Mesothelial cell of epicardium (in vitro differentiated cells): ENCODE results near the gene FGR. TPM values are rescaled to one million over a fixed set of nuclear protein-coding genes. Genes with fewer than 3 reads are reported as not detected.

ENCODE experiments used
- DNase-seq, 2 experiments: peaks; one replicate each; pipeline ENCODE4 v3.0.0; 2021; ENCODE audit warnings: low spot score in 2 of 2; ENCODE audit not compliant: unreplicated experiment in 2 of 2
- H3K27ac Mint-ChIP-seq: 2 replicates; pipeline ENCODE4 v1.8.0; 2021; ENCODE audit warnings: mixed read lengths
- H3K27me3 Mint-ChIP-seq: 2 replicates; pipeline ENCODE4 v1.8.0; 2021; ENCODE audit warnings: low read depth, mixed read lengths
- H3K36me3 Mint-ChIP-seq: 2 replicates; pipeline ENCODE4 v1.8.0; 2021; ENCODE audit warnings: mixed read lengths
- H3K4me1 Mint-ChIP-seq: 2 replicates; pipeline ENCODE4 v1.8.0; 2021; ENCODE audit warnings: mixed read lengths
- H3K4me3 Mint-ChIP-seq: 2 replicates; pipeline ENCODE4 v1.8.0; 2021; ENCODE audit warnings: mild to moderate bottlenecking, moderate library complexity, mixed read lengths
- H3K9me3 Mint-ChIP-seq: 2 replicates; pipeline ENCODE4 v1.8.0; 2021; ENCODE audit warnings: mixed read lengths
- total RNA-seq: library from RNA; stranded (reverse); gene quantifications from 3 replicates; pipeline ENCODE4 v1.2.1, GENCODE V29; 2021
- TF ChIP-seq, protein P1 (sequence below): fragments of 200-600 bp; sonication (generic); IDR thresholded peaks from one replicate; pipeline ENCODE4 v1.5.0; 2021; ENCODE audit warnings: antibody characterized with exemption; ENCODE audit not compliant: unreplicated experiment

FGR gene
- total RNA-seq, 1 donor from 2014 or later, result 0.11 TPM

DNA sequence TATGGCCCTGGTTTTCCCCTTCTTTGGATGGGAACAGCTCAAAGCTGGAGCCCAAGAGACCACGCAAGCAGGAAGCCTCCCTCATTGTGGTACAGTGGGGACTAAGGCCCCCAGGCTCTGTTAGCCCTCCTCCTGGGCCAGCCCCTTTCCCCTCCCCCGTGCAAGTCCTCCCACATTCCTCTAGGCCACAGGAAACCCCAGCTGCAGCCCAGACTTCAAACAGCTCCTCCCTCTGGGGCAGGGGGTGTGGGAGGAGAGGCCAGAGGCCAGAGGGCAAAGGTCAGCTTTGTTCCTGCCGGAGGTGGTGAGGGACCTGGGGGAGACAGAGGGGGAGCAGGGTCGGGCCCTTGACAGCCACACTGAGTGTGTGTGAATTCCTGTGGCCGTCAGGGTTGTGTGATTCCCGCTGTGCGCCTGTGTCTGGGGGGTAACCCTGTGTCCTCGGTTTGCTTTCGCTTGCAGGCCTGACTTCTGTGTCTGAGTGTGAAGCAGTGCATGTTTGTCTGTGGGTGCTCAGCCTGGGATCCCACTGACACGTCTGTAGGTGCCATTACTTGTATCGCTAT, 27.7 kb downstream of the FGR start:
- H3K27me3 Mint-ChIP-seq, result no peaks in the 10 kb centered on the region

DNA sequence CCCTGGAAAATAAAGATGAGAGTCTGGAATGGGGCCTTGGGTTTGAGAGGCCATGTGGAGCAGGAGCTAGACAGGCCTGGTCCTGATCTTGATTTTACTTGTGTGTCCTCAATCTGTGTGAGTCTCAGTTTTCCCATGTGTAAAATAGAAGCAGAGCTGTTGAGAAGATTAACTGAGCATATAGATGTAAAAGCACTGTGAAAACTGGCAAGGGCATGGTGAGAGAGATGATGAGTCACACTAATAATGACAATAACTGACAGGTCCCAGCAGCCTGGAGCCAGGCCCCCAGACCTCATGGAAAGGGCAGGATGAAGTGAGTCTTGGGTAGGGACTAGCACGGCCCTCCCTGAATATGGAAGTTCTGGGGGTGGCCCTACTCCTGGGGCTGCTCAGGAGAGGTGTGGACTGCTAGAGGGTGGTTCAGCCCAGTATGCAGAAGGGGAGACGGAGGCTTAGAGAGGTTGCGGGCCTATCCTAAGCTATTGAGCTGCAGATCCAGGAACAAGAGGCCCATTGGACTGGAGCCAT, 28.2 kb downstream of the FGR start:
- DNase-seq, result no peak
- TF ChIP-seq, protein P1, sequence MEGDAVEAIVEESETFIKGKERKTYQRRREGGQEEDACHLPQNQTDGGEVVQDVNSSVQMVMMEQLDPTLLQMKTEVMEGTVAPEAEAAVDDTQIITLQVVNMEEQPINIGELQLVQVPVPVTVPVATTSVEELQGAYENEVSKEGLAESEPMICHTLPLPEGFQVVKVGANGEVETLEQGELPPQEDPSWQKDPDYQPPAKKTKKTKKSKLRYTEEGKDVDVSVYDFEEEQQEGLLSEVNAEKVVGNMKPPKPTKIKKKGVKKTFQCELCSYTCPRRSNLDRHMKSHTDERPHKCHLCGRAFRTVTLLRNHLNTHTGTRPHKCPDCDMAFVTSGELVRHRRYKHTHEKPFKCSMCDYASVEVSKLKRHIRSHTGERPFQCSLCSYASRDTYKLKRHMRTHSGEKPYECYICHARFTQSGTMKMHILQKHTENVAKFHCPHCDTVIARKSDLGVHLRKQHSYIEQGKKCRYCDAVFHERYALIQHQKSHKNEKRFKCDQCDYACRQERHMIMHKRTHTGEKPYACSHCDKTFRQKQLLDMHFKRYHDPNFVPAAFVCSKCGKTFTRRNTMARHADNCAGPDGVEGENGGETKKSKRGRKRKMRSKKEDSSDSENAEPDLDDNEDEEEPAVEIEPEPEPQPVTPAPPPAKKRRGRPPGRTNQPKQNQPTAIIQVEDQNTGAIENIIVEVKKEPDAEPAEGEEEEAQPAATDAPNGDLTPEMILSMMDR, result no peak
- Mint-ChIP-seq H3K9me3 (no peaks in the 10 kb centered on the region), H3K36me3 (no peaks in the 10 kb centered on the region), H3K27ac (peak overlapping the region; percentile 82), H3K27me3 (no peaks in the 10 kb centered on the region), H3K4me3 (no peak overlapping the region), H3K4me1 (peaks cover 31% of the 10 kb centered on the region)

More for the DNA sequence above, 27.7 kb downstream of the FGR start:
- peak overlapping the region; percentile 82 for H3K27ac Mint-ChIP-seq
- no peak overlapping the region for H3K4me3 Mint-ChIP-seq
- TF ChIP-seq, protein P1, result no peak
- no peaks in the 10 kb centered on the region for H3K9me3 Mint-ChIP-seq
- peaks cover 29% of the 10 kb centered on the region for H3K4me1 Mint-ChIP-seq
- H3K36me3 Mint-ChIP-seq, result no peaks in the 10 kb centered on the region
- DNase-seq, result no peak

DNA sequence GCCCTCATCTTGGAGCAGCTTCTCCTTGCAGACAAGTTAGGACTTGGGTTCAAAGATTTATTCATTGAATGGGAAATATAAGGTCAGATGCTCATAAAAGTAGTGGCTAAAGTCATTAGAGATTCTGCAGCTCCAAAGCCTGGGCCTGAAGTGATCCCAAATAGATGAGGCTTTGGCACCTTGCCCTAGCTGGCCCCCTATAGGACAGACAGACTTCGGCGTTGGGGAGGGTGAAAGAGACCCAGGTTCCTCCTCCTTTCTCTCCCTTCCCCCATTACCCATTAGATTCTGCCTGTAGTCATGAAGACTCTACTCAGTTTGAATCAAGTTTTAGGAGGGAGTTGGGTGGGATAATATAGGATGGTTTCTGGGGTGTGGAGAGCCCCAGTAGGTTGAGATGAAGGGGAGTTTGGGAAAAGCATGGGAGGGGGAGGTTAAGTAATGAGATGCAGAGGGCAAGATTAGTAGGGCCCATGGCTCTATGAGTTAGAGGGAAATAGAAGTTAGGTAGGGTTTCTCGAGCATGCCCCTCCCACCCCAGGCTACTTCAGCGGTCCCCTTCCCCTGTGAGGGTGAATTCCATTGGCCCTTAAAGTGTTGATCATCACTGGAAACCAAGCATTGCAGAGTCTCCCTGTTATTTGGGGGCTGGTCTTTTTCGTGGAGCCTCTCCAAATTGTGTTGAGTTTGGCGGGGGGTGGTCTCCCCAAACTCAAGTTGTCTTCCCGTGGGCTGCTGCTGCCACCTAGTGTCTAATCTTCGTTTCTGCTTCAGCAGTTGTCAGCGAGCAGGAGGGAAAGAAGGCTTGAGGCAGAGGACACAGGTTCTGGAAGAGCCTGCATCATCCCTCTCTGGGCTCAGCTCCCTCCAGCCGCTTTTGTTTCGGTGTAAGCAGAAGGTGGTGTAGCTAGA, 28.9 kb downstream of the FGR start:
- no peaks in the 10 kb centered on the region for H3K27me3 Mint-ChIP-seq
- H3K36me3 Mint-ChIP-seq, result no peaks in the 10 kb centered on the region
- H3K9me3 Mint-ChIP-seq, result no peaks in the 10 kb centered on the region
- peak overlapping the region; percentile 92 for H3K4me3 Mint-ChIP-seq
- TF ChIP-seq, protein P1, result peak; percentile 73
- peaks cover 31% of the 10 kb centered on the region for H3K4me1 Mint-ChIP-seq
- peak overlapping the region; percentile 82 for H3K27ac Mint-ChIP-seq
- peak in 1 of 2 experiments; percentile 74 for DNase-seq

DNA sequence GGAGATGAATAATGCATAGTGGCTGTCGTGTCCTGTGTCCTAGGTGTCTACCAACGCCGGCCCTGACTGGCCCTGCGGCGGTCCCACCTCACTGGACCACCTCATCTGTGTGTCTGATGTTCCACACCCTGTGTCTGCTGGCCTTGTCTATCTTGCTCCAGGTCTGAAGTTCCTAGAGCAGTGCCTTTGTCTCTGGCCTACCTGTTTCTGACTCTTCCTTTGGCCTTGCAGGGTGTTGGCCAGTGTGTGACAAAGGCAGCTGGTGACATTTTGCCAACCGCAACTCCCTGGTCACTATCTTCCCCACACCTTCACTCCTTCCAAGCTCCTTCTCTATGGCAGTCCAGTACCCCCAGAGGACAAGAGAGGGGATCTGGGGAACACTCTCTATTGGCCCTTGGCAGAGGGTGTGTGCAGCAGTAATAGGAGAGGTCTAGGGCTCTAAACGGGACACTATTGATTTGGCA, 29.7 kb downstream of the FGR start:
- peak overlapping the region; percentile 28 for H3K27ac Mint-ChIP-seq
- no peak for DNase-seq
- TF ChIP-seq, protein P1, result no peak
- peak overlapping the region; percentile 92 for H3K4me3 Mint-ChIP-seq
- no peaks in the 10 kb centered on the region for H3K36me3 Mint-ChIP-seq
- no peaks in the 10 kb centered on the region for H3K9me3 Mint-ChIP-seq
- H3K27me3 Mint-ChIP-seq, result no peaks in the 10 kb centered on the region
- peaks cover 31% of the 10 kb centered on the region for H3K4me1 Mint-ChIP-seq

DNA sequence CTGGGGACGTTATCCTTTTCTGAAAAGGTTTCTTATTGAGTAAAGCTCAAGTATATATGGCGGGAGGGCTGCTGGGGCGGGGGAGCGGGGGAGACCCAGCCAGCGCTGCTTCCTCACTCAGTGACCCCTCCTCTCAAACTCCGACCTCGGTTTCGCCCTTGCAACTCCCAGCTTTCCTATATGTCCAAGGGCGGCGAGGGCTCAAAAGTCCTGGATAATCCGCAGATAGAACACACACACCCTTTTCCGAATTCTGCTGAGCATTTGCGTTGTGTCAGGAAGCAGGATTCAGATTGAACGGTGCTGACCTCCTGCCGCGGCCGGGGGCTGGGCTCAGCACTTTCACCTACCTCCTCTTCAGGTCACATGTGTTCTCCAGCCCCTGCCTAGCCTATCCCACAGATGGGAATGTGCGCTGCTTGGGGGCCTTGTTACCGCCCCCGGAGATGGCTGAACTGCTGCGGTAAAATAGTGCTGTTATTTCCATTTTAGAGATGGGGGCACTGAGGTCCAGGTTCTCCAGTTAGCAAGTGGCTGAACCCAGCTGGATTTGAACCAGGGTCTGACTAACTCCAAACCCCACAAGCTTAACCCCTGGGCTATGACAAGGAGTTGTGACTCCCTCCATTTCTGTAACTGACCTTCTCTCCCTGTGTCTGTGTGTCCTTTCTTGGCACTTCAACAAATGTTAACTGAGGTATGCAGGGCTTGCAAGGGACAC, 30.2 kb downstream of the FGR start:
- no peaks in the 10 kb centered on the region for H3K9me3 Mint-ChIP-seq
- TF ChIP-seq, protein P1, result no peak
- no peaks in the 10 kb centered on the region for H3K36me3 Mint-ChIP-seq
- H3K27ac Mint-ChIP-seq, result peak overlapping the region; percentile 28
- DNase-seq, result no peak
- no peaks in the 10 kb centered on the region for H3K27me3 Mint-ChIP-seq
- H3K4me1 Mint-ChIP-seq, result peaks cover 31% of the 10 kb centered on the region
- H3K4me3 Mint-ChIP-seq, result peak overlapping the region; percentile 92
